Central memory CD8-positive, alpha-beta T cell (primary cell): ENCODE results near the gene LDLRAD3.

Experiments used
- ATAC-seq: fragments of 150-1000 bp; cut with Tn5 transposase; replicated peaks from 2 replicates; pipeline ENCODE4 v1.10.0; 2022; ENCODE audit warnings: mild to moderate bottlenecking, moderate FRiP score, moderate number of reproducible peaks; ENCODE audit not compliant: poor library complexity, severe bottlenecking; ENCODE audit errors: extremely low read depth
- DNase-seq, 2 donors: peaks; one replicate each; pipeline ENCODE4 v3.0.0; 2021; ENCODE audit warnings: low spot score in 2 of 2
- H3K27ac Mint-ChIP-seq: one replicate; pipeline ENCODE4 v1.8.0; 2022; ENCODE audit warnings: low read depth, mild to moderate bottlenecking, moderate library complexity, mixed read lengths
- H3K27me3 Mint-ChIP-seq: one replicate; pipeline ENCODE4 v1.8.0; 2022; ENCODE audit warnings: mixed read lengths
- H3K36me3 Mint-ChIP-seq: one replicate; pipeline ENCODE4 v1.8.0; 2022; ENCODE audit warnings: mild to moderate bottlenecking, moderate library complexity, mixed read lengths; ENCODE audit not compliant: insufficient read depth
- H3K4me1 Mint-ChIP-seq: one replicate; pipeline ENCODE4 v1.8.0; 2022; ENCODE audit warnings: mixed read lengths
- H3K4me3 Mint-ChIP-seq: one replicate; pipeline ENCODE4 v1.8.0; 2022; ENCODE audit warnings: mild to moderate bottlenecking, moderate library complexity, mixed read lengths
- H3K9me3 Mint-ChIP-seq: one replicate; pipeline ENCODE4 v1.8.0; 2022; ENCODE audit warnings: mixed read lengths

The LDLRAD3 gene

GRCh38 chr11:35990170-35990569 lies 46.3 kb downstream of the LDLRAD3 start:
- DNase-seq = no peak
- no peak overlapping the region for H3K27ac Mint-ChIP-seq
- no peaks in the 10 kb centered on the region for H3K9me3 Mint-ChIP-seq
- no peaks in the 10 kb centered on the region for H3K4me1 Mint-ChIP-seq
- no peak for ATAC-seq
- H3K36me3 Mint-ChIP-seq = no peaks in the 10 kb centered on the region
- peaks cover 65% of the 10 kb centered on the region for H3K27me3 Mint-ChIP-seq
- H3K4me3 Mint-ChIP-seq = no peak overlapping the region

- Mint-ChIP-seq H3K27me3 (peaks cover 66% of the 10 kb centered on the region), H3K4me3 (no peak overlapping the region), H3K36me3 (no peaks in the 10 kb centered on the region), H3K27ac (no peak overlapping the region), H3K9me3 (no peaks in the 10 kb centered on the region), H3K4me1 (no peaks in the 10 kb centered on the region)
- ATAC-seq = no peak
- no peak for DNase-seq
Observed at GRCh38 chr11:35990816-35991215, 47.0 kb downstream of the LDLRAD3 start.

- no peaks in the 10 kb centered on the region for H3K36me3 Mint-ChIP-seq
- ATAC-seq = no peak
- no peak for DNase-seq
Observed at GRCh38 chr11:35992548-35992947, 48.7 kb downstream of the LDLRAD3 start.

GRCh38 chr11:35994421-35994820 lies 50.6 kb downstream of the LDLRAD3 start:
- Mint-ChIP-seq H3K27me3 (peaks cover 52% of the 10 kb centered on the region), H3K36me3 (no peaks in the 10 kb centered on the region), H3K4me1 (no peaks in the 10 kb centered on the region), H3K9me3 (no peaks in the 10 kb centered on the region), H3K27ac (no peak overlapping the region), H3K4me3 (no peak overlapping the region)
- ATAC-seq (no peak), DNase-seq (no peak)

More at GRCh38 chr11:35992548-35992947, 48.7 kb downstream of the LDLRAD3 start:
- no peaks in the 10 kb centered on the region for H3K4me1 Mint-ChIP-seq
- no peaks in the 10 kb centered on the region for H3K9me3 Mint-ChIP-seq
- H3K27ac Mint-ChIP-seq = no peak overlapping the region
- peaks cover 64% of the 10 kb centered on the region for H3K27me3 Mint-ChIP-seq
- no peak overlapping the region for H3K4me3 Mint-ChIP-seq

GRCh38 chr11:35995681-35996271 lies 51.9 kb downstream of the LDLRAD3 start:
- ATAC-seq (no peak), DNase-seq (no peak)
- H3K9me3 Mint-ChIP-seq = no peaks in the 10 kb centered on the region
- no peaks in the 10 kb centered on the region for H3K4me1 Mint-ChIP-seq
- H3K27me3 Mint-ChIP-seq = peaks cover 55% of the 10 kb centered on the region
- H3K27ac Mint-ChIP-seq = no peak overlapping the region
- no peaks in the 10 kb centered on the region for H3K36me3 Mint-ChIP-seq
- H3K4me3 Mint-ChIP-seq = no peak overlapping the region

- Mint-ChIP-seq H3K27ac (no peak overlapping the region), H3K9me3 (no peaks in the 10 kb centered on the region), H3K27me3 (peaks cover 48% of the 10 kb centered on the region), H3K36me3 (no peaks in the 10 kb centered on the region), H3K4me3 (no peak overlapping the region), H3K4me1 (no peaks in the 10 kb centered on the region)
- ATAC-seq = no peak
- no peak for DNase-seq
Observed at GRCh38 chr11:35997902-35998520, 54.1 kb downstream of the LDLRAD3 start.

- H3K4me1 Mint-ChIP-seq = no peaks in the 10 kb centered on the region
- no peak overlapping the region for H3K27ac Mint-ChIP-seq
- no peaks in the 10 kb centered on the region for H3K9me3 Mint-ChIP-seq
- ATAC-seq (no peak), DNase-seq (no peak)
- no peaks in the 10 kb centered on the region for H3K36me3 Mint-ChIP-seq
- peaks cover 42% of the 10 kb centered on the region for H3K27me3 Mint-ChIP-seq
- no peak overlapping the region for H3K4me3 Mint-ChIP-seq
Observed at GRCh38 chr11:35998634-35999033, 54.8 kb downstream of the LDLRAD3 start.

GRCh38 chr11:36000616-36001190 lies 56.8 kb downstream of the LDLRAD3 start:
- ATAC-seq (no peak), DNase-seq (no peak)
- Mint-ChIP-seq H3K36me3 (peaks cover 2% of the 10 kb centered on the region), H3K27me3 (peaks cover 29% of the 10 kb centered on the region), H3K4me1 (no peaks in the 10 kb centered on the region), H3K4me3 (no peak overlapping the region), H3K9me3 (peaks cover 5% of the 10 kb centered on the region), H3K27ac (no peak overlapping the region)

- H3K9me3 Mint-ChIP-seq = peaks cover 5% of the 10 kb centered on the region
Observed at GRCh38 chr11:36002196-36002595, 58.3 kb downstream of the LDLRAD3 start.

GRCh38 chr11:36002796-36003195 lies 58.9 kb downstream of the LDLRAD3 start:
- Mint-ChIP-seq H3K36me3 (peaks cover 2% of the 10 kb centered on the region), H3K27me3 (peaks cover 38% of the 10 kb centered on the region), H3K4me3 (no peak overlapping the region), H3K27ac (no peak overlapping the region), H3K4me1 (no peaks in the 10 kb centered on the region), H3K9me3 (peaks cover 5% of the 10 kb centered on the region)
- ATAC-seq (no peak), DNase-seq (no peak)

More at GRCh38 chr11:36002196-36002595, 58.3 kb downstream of the LDLRAD3 start:
- Mint-ChIP-seq H3K27ac (no peak overlapping the region), H3K4me1 (no peaks in the 10 kb centered on the region), H3K36me3 (peaks cover 2% of the 10 kb centered on the region), H3K4me3 (no peak overlapping the region), H3K27me3 (peaks cover 32% of the 10 kb centered on the region)
- no peak for DNase-seq
- ATAC-seq = no peak

GRCh38 chr11:36006556-36006955 lies 62.7 kb downstream of the LDLRAD3 start:
- ATAC-seq (no peak), DNase-seq (no peak)
- Mint-ChIP-seq H3K27me3 (peaks cover 35% of the 10 kb centered on the region), H3K9me3 (peaks cover 5% of the 10 kb centered on the region), H3K4me1 (no peaks in the 10 kb centered on the region), H3K4me3 (no peak overlapping the region), H3K27ac (no peak overlapping the region), H3K36me3 (peaks cover 2% of the 10 kb centered on the region)

- DNase-seq = no peak
- no peak overlapping the region for H3K27ac Mint-ChIP-seq
- peaks cover 5% of the 10 kb centered on the region for H3K9me3 Mint-ChIP-seq
- H3K4me1 Mint-ChIP-seq = no peaks in the 10 kb centered on the region
- H3K27me3 Mint-ChIP-seq = peaks cover 32% of the 10 kb centered on the region
- H3K4me3 Mint-ChIP-seq = no peak overlapping the region
- peaks cover 2% of the 10 kb centered on the region for H3K36me3 Mint-ChIP-seq
- no peak for ATAC-seq
Observed at GRCh38 chr11:36007127-36007655, 63.3 kb downstream of the LDLRAD3 start.

- H3K4me1 Mint-ChIP-seq = no peaks in the 10 kb centered on the region
- no peak overlapping the region for H3K4me3 Mint-ChIP-seq
- ATAC-seq = no peak
- no peak for DNase-seq
- peaks cover 2% of the 10 kb centered on the region for H3K36me3 Mint-ChIP-seq
- H3K27ac Mint-ChIP-seq = no peak overlapping the region
- H3K9me3 Mint-ChIP-seq = peaks cover 5% of the 10 kb centered on the region
- H3K27me3 Mint-ChIP-seq = peaks cover 33% of the 10 kb centered on the region
Observed at GRCh38 chr11:36008584-36008983, 64.7 kb downstream of the LDLRAD3 start.
